GM23338 (cell line): ENCODE results near the gene RNU7-1.

Source experiments
- CTCF ChIP-seq, 2 experiments: fragments of 200-600 bp in 1 of 2; sonication (generic) in 1 of 2; conservative IDR thresholded peaks; 2 replicates each; pipeline versions ENCODE4 v1.5.1 to v1.6.1; 2016 to 2017; ENCODE audit warnings: antibody characterized with exemption in 2 of 2, low read depth in 2 of 2, mild to moderate bottlenecking in 2 of 2, moderate library complexity in 1 of 2
- ETS1 ChIP-seq: IDR thresholded peaks from 2 replicates; pipeline ENCODE4 v1.6.1; 2016; ENCODE audit warnings: antibody characterized with exemption
- EZH2 ChIP-seq: fragments of 200-600 bp; sonication (generic); IDR thresholded peaks from one replicate; pipeline ENCODE4 v1.8.0; 2017; ENCODE audit warnings: antibody characterized with exemption, mild to moderate bottlenecking, low read depth; ENCODE audit not compliant: unreplicated experiment
- EZH2phosphoT487 ChIP-seq: fragments of 200-600 bp; sonication (generic); IDR thresholded peaks from one replicate; pipeline ENCODE4 v1.8.1; 2018; ENCODE audit warnings: antibody characterized with exemption; ENCODE audit not compliant: unreplicated experiment
- POLR2AphosphoS5 ChIP-seq: IDR thresholded peaks from 2 replicates; pipeline ENCODE4 v1.6.1; 2016; ENCODE audit warnings: antibody characterized with exemption, low read depth
- ZNF331 ChIP-seq: fragments of 250-450 bp; sonication (Bioruptor Pico); IDR thresholded peaks from 2 replicates; pipeline ENCODE4 v1.5.0; 2020; ENCODE audit warnings: low read depth, mild to moderate bottlenecking, moderate library complexity

GRCh38 chr12:6946920-6947374 lies 3.3 kb downstream of the RNU7-1 start:
- TF ChIP-seq CTCF (conservative IDR thresholded peaks at IDR 0.05; ENCODE audit: low read depth in 2 of 2) (no peak), POLR2AphosphoS5 (no peak), EZH2phosphoT487 (no peak), EZH2 (no peak), ZNF331 (CRISPR knock-in tag) (no peak), ETS1 (no peak)
